Liver (tissue), 9 donors: ENCODE data around the gene SLC51B. TPM values are rescaled to one million over a fixed set of nuclear protein-coding genes. Genes with fewer than 3 reads are reported as not detected.
A peak's percentile ranks its signal among the peaks of the same experiment; 100 is the strongest.

Source experiments
- DNase-seq: peaks from one replicate; pipeline ENCODE4 v3.0.0-alpha.2; 2017; ENCODE audit warnings: low spot score
- H3K27ac ChIP-seq, 2 donors: one replicate each; pipeline ENCODE4 v1.7.0; 2013; ENCODE audit warnings: inconsistent platforms in 2 of 2, low read length in 2 of 2, control low read depth in 1 of 2, low read depth in 1 of 2, mild to moderate bottlenecking in 1 of 2
- H3K27me3 ChIP-seq, 4 donors: one replicate each; pipeline versions ENCODE4 v1.6.1 to v1.7.0; 2013; ENCODE audit warnings: low read length in 3 of 4, inconsistent platforms in 1 of 4, mild to moderate bottlenecking in 1 of 4, moderate library complexity in 1 of 4; ENCODE audit not compliant: control insufficient read depth in 4 of 4, insufficient read depth in 4 of 4
- H3K36me3 ChIP-seq, 4 donors: one replicate each; pipeline versions ENCODE4 v1.6.1 to v1.7.0; 2013; ENCODE audit warnings: low read length in 3 of 4, mild to moderate bottlenecking in 3 of 4, low read depth in 1 of 4, moderate library complexity in 1 of 4; ENCODE audit not compliant: control insufficient read depth in 4 of 4, insufficient read depth in 3 of 4
- H3K4me1 ChIP-seq, 4 donors: one replicate each; pipeline versions ENCODE4 v1.6.1 to v1.7.0; 2013; ENCODE audit warnings: low read length in 3 of 4, mild to moderate bottlenecking in 3 of 4, moderate library complexity in 1 of 4; ENCODE audit not compliant: control insufficient read depth in 4 of 4, insufficient read depth in 4 of 4
- H3K4me3 ChIP-seq, 3 donors: one replicate each; pipeline versions ENCODE4 v1.6.1 to v1.7.0; 2013; ENCODE audit warnings: low read length in 3 of 3, control low read depth in 1 of 3, low read depth in 1 of 3, mild to moderate bottlenecking in 1 of 3
- H3K9ac ChIP-seq, 2 donors: one replicate each; pipeline ENCODE4 v1.7.0; 2013; ENCODE audit warnings: low read length in 2 of 2, mild to moderate bottlenecking in 2 of 2, moderate library complexity in 2 of 2, control low read depth in 1 of 2, low read depth in 1 of 2
- H3K9me3 ChIP-seq, 4 donors: one replicate each; pipeline versions ENCODE4 v1.6.1 to v1.7.0; 2013; ENCODE audit warnings: low read length in 3 of 4; ENCODE audit not compliant: control insufficient read depth in 4 of 4
- CTCF ChIP-seq: fragments of 150-350 bp; IDR thresholded peaks from 2 replicates; pipeline ENCODE4 v1.5.1; 2017; ENCODE audit warnings: improper control_type of control experiment, low read depth, low read length; ENCODE audit not compliant: missing input control
- EGR1 ChIP-seq, 2 donors: IDR thresholded peaks; 2 replicates each; pipeline ENCODE4 v1.6.1; 2016 to 2018; ENCODE audit warnings: antibody characterized with exemption in 2 of 2, low read depth in 2 of 2
- FOXA1 ChIP-seq: IDR thresholded peaks from 2 replicates; pipeline ENCODE4 v1.6.1; 2016; ENCODE audit warnings: antibody characterized with exemption
- FOXA2 ChIP-seq: IDR thresholded peaks from 2 replicates; pipeline ENCODE4 v1.6.1; 2016; ENCODE audit warnings: antibody characterized with exemption
- GABPA ChIP-seq, 2 donors: IDR thresholded peaks in 1 of 2; conservative IDR thresholded peaks in 1 of 2; 2 replicates each; pipeline ENCODE4 v1.6.1; 2016; ENCODE audit warnings: antibody characterized with exemption in 2 of 2, mild to moderate bottlenecking in 1 of 2, moderate library complexity in 1 of 2
- HNF4A ChIP-seq, 2 donors: conservative IDR thresholded peaks; 2 replicates each; pipeline ENCODE4 v1.6.1; 2016; ENCODE audit warnings: antibody characterized with exemption in 2 of 2, mild to moderate bottlenecking in 2 of 2
- HNF4G ChIP-seq: IDR thresholded peaks from 2 replicates; pipeline ENCODE4 v1.6.1; 2016; ENCODE audit warnings: antibody characterized with exemption
- JUND ChIP-seq, 2 donors: IDR thresholded peaks; 2 replicates each; pipeline ENCODE4 v1.6.1; 2016; ENCODE audit warnings: antibody characterized with exemption in 2 of 2
- MAX ChIP-seq: IDR thresholded peaks from 2 replicates; pipeline ENCODE4 v1.6.1; 2016; ENCODE audit warnings: antibody characterized with exemption
- NR2F2 ChIP-seq: IDR thresholded peaks from 2 replicates; pipeline ENCODE4 v1.6.1; 2016; ENCODE audit warnings: antibody characterized with exemption
- RAD21 ChIP-seq, 2 donors: IDR thresholded peaks; 2 replicates each; pipeline ENCODE4 v1.6.1; 2016; ENCODE audit warnings: antibody characterized with exemption in 2 of 2, mild to moderate bottlenecking in 2 of 2
- RXRA ChIP-seq, 2 donors: IDR thresholded peaks; 2 replicates each; pipeline ENCODE4 v1.6.1; 2017 to 2018; ENCODE audit warnings: antibody characterized with exemption in 2 of 2, mild to moderate bottlenecking in 1 of 2
- SP1 ChIP-seq: IDR thresholded peaks from 2 replicates; pipeline ENCODE4 v1.6.1; 2018; ENCODE audit warnings: antibody characterized with exemption, mild to moderate bottlenecking
- TAF1 ChIP-seq: conservative IDR thresholded peaks from 2 replicates; pipeline ENCODE4 v1.6.1; 2016; ENCODE audit warnings: antibody characterized with exemption, mild to moderate bottlenecking
- YY1 ChIP-seq: IDR thresholded peaks from 2 replicates; pipeline ENCODE4 v1.6.1; 2016; ENCODE audit warnings: antibody characterized with exemption, mild to moderate bottlenecking
- ZBTB33 ChIP-seq: IDR thresholded peaks from 2 replicates; pipeline ENCODE4 v1.6.1; 2016; ENCODE audit warnings: antibody characterized with exemption
- WGBS: extraction: QIAGEN DNeasy Blood & Tissue Kit; methylation state at CpG from one replicate; pipeline ENCODE4 v1.1.7; 2013; 5-methylcytosine and 5-hydroxymethylcytosine counted together
- polyA plus RNA-seq, 2 donors: library from polyadenylated mRNA; stranded (reverse) in 1 of 2; unstranded in 1 of 2; fragments of 200-250 nt in 1 of 2; fragments of >200 nt in 1 of 2; fragmentation: Nextera tagmentation in 1 of 2; extraction: Ambion mirVana in 1 of 2; gene quantifications; one replicate each; pipeline versions ENCODE4 v1.2.1 to v1.2.3, GENCODE V29; 2013 to 2015
- total RNA-seq, 2 donors: library from RNA; depleted of rRNA; stranded (reverse); fragments of >200 nt; gene quantifications; one replicate each; pipeline ENCODE4 v1.2.3, GENCODE V29; 2014
- TF ChIP-seq, protein P1 (sequence below): IDR thresholded peaks from 2 replicates; pipeline ENCODE4 v1.6.1; 2016; ENCODE audit warnings: antibody characterized with exemption, mild to moderate bottlenecking
- TF ChIP-seq, protein P2 (sequence below): IDR thresholded peaks from 2 replicates; pipeline ENCODE4 v1.6.1; 2016; ENCODE audit warnings: antibody characterized with exemption
- donor health status: healthy.
- donor health status: healthy.
- donor health status: healthy.
- donor health status: healthy.
- donor health status: healthy.

Gene SLC51B
- total and polyA plus RNA-seq, 4 donors, result 0.25 to 2.1 (median 1.1) TPM

DNA sequence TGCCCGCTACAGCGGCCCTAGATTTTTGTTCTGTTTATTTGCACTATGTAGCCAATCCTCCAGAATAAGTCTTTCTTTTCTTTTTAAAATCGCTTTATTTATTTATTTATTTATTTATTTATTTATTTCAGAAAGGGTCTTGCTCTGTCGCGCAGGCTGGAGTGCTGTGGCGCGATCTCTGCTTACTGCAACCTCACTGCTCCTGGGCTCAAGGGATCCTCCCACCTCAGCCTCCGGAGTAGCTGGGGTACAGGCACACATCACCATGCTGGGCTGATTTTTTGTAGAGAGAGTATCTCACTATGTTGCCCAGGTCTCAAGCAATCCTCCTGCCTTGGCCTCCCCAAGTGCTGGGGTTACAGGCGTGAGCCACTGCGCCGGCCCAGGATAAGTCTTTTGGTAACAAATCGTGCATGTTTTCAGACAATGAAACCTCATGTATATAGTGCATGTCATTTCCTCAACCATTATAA lies 15.4 kb upstream of the SLC51B start (continued):
- TF ChIP-seq CTCF, result no peak

GRCh38 chr15:65032801-65033537 lies 12.2 kb upstream of the SLC51B start:
- Histone ChIP-seq H3K4me1 (peaks cover 3 to 29% (median 23%) of the 10 kb centered on the region in 4 donors), H3K36me3 (no peaks in the 10 kb centered on the region), H3K27me3 (no peaks in the 10 kb centered on the region), H3K4me3 (no peak overlapping the region), H3K9me3 (no peaks in the 10 kb centered on the region), H3K27ac (peak overlapping the region; percentile 29 to 55), H3K9ac (peak overlapping the region in 1 of 2 donors; percentile 72)
- WGBS, result 19% methylated on average over 13 of the region's 13 CpGs
- DNase-seq, result peak; percentile 58
- TF ChIP-seq NR2F2 (no peak), YY1 (peak; percentile 79), EGR1 (IDR thresholded peaks at IDR 0.05; ENCODE audit: low read depth in 2 of 2) (no peak), TAF1 (no peak), JUND (IDR thresholded peaks at IDR 0.05) (peak; percentile 79 to 81), MAX (peak; percentile 59), FOXA1 (no peak), RXRA (IDR thresholded peaks at IDR 0.05) (peak; percentile 92 to 93), HNF4G (peak; percentile 98), RAD21 (IDR thresholded peaks at IDR 0.05) (peak; percentile 92 to 97), GABPA (IDR thresholded peaks at IDR 0.05 in 1 of 2, conservative IDR thresholded peaks at IDR 0.05 in 1 of 2) (peak in 1 of 2 donors; percentile 58), ZBTB33 (no peak), SP1 (peak; percentile 99), HNF4A (conservative IDR thresholded peaks at IDR 0.05) (peak; percentile 99 to 100), FOXA2 (peak; percentile 42), CTCF (peak; percentile 95)
- TF ChIP-seq, protein P1, sequence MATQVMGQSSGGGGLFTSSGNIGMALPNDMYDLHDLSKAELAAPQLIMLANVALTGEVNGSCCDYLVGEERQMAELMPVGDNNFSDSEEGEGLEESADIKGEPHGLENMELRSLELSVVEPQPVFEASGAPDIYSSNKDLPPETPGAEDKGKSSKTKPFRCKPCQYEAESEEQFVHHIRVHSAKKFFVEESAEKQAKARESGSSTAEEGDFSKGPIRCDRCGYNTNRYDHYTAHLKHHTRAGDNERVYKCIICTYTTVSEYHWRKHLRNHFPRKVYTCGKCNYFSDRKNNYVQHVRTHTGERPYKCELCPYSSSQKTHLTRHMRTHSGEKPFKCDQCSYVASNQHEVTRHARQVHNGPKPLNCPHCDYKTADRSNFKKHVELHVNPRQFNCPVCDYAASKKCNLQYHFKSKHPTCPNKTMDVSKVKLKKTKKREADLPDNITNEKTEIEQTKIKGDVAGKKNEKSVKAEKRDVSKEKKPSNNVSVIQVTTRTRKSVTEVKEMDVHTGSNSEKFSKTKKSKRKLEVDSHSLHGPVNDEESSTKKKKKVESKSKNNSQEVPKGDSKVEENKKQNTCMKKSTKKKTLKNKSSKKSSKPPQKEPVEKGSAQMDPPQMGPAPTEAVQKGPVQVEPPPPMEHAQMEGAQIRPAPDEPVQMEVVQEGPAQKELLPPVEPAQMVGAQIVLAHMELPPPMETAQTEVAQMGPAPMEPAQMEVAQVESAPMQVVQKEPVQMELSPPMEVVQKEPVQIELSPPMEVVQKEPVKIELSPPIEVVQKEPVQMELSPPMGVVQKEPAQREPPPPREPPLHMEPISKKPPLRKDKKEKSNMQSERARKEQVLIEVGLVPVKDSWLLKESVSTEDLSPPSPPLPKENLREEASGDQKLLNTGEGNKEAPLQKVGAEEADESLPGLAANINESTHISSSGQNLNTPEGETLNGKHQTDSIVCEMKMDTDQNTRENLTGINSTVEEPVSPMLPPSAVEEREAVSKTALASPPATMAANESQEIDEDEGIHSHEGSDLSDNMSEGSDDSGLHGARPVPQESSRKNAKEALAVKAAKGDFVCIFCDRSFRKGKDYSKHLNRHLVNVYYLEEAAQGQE, result peak; percentile 58
- TF ChIP-seq, protein P2, sequence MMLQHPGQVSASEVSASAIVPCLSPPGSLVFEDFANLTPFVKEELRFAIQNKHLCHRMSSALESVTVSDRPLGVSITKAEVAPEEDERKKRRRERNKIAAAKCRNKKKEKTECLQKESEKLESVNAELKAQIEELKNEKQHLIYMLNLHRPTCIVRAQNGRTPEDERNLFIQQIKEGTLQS, result no peak
